Stimulated activated CD4-positive, alpha-beta T cell treated with anti-CD3 and anti-CD28 coated beads, Interleukin-15, amount 100 ng/mL, for 24 hours (primary cell): ENCODE measurements around the gene CEP120.

Source experiments
- DNase-seq: peaks from one replicate; pipeline ENCODE4 v3.0.0-alpha.2; 2020

CEP120 gene

DNA sequence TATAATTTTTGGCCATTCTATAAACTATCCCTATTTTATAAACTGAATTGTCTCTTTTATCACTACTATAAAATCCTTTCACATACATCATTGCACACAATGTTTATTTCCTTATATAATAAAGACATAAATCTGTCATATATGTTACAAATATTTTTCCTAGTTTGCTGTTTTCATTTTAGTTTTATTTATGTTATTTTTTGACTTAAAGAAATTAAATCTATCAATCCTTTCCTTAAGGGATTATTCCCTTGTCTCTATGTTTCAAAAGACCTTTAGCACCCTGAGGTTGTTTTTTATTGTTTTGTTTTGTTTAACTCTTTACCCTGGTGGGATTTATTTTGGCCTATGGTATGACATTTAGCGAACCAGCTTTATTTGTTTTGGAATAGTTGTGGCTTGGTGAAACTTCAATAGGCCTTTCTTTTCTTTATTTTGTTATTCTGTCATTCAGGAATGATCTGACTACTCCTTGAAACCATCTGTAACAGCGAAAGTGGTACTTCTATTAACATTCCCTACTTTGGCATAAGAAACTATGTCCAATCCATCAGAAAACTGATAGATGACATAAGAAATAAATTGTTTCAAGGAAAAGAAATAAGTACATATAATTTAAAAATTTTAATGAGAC, 125.9 kb downstream of the CEP120 start:
- DNase-seq: no peak
